A673 (cell line): ENCODE results near the gene TEPSIN.

Source experiments
- CTCF ChIP-seq: fragments of 300-800, 200-600 bp; sonication (generic); conservative IDR thresholded peaks from 2 replicates; pipeline ENCODE4 v1.5.1; 2017; ENCODE audit warnings: low read depth, mild to moderate bottlenecking, antibody characterized with exemption, low read length, moderate library complexity, mixed read lengths
- EZH2 ChIP-seq: fragments of 200-600 bp; sonication (generic); IDR thresholded peaks from 2 replicates; pipeline ENCODE4 v1.6.1; 2017; ENCODE audit warnings: borderline replicate concordance, low read depth, mild to moderate bottlenecking, mixed read lengths, antibody characterized with exemption, low read length; ENCODE audit not compliant: poor library complexity, severe bottlenecking

- TF ChIP-seq CTCF (no peak), EZH2 (no peak)
Observed at GRCh38 chr17:81180836-81181810, 57.7 kb downstream of the TEPSIN start.
